Testis (tissue), 3 donors: Measurements from ENCODE around the gene CDH1. TPM values are rescaled to one million over a fixed set of nuclear protein-coding genes. Genes with fewer than 3 reads are reported as not detected.

Experiments
- DNase-seq: peaks from one replicate; pipeline ENCODE4 v3.0.0-alpha.2; 2019
- H3K27ac ChIP-seq, 2 donors: fragments of 200-600 bp; sonication (generic); one replicate each; pipeline ENCODE4 v1.5.1; 2019
- H3K27me3 ChIP-seq: fragments of 200-600 bp; sonication (generic); one replicate; pipeline ENCODE4 v1.5.1; 2019
- H3K36me3 ChIP-seq: fragments of 200-600 bp; sonication (generic); one replicate; pipeline ENCODE4 v1.5.1; 2017; ENCODE audit warnings: low read depth; ENCODE audit errors: missing control alignments
- H3K4me1 ChIP-seq: fragments of 200-600 bp; sonication (generic); one replicate; pipeline ENCODE4 v1.5.1; 2019
- H3K4me3 ChIP-seq, 2 donors: fragments of 200-600 bp; sonication (generic); one replicate each; pipeline ENCODE4 v1.5.1; 2017 to 2019
- H3K9me3 ChIP-seq: fragments of 200-600 bp; sonication (generic); one replicate; pipeline ENCODE4 v1.5.1; 2017
- CTCF ChIP-seq, 3 experiments: fragments of 450-650 bp in 2 of 3; fragments of 200-600 bp in 1 of 3; sonication (generic) in 1 of 3; IDR thresholded peaks; one replicate each; pipeline ENCODE4 v1.5.1; 2016 to 2019; ENCODE audit warnings: antibody characterized with exemption in 3 of 3, mild to moderate bottlenecking in 2 of 3, moderate library complexity in 1 of 3
- POLR2A ChIP-seq: fragments of 450-650 bp; IDR thresholded peaks from one replicate; pipeline ENCODE4 v1.6.1; 2017; ENCODE audit warnings: antibody characterized with exemption, mild to moderate bottlenecking, moderate library complexity
- WGBS, 2 donors: methylation state at CpG; one replicate each; pipeline ENCODE4 v1.1.5; 2018; 5-methylcytosine and 5-hydroxymethylcytosine counted together
- intact Hi-C: fragments of 100-400 bp; cut with DNase I; formaldehyde crosslinking; loops from one replicate; pipeline ENCODE4 v1.15.1; 2023; ENCODE audit warnings: low total_unique reads
- polyA plus RNA-seq: library from polyadenylated mRNA; stranded (reverse); fragments of 350-450 nt; fragmentation: Illumina TruSeq; extraction: RNeasy Lipid Tissue Mini Kit (QIAGEN cat#74804); gene quantifications from one replicate; pipeline ENCODE4 v1.2.3, GENCODE V29; 2014; ENCODE audit warnings: low read depth, low replicate concordance; ENCODE audit not compliant: insufficient read depth
- total RNA-seq, 2 donors: library from RNA; depleted of rRNA; stranded (reverse); fragments of >200 nt; gene quantifications; one replicate each; pipeline ENCODE4 v1.2.3, GENCODE V29; 2016

The CDH1 gene
- total and polyA plus RNA-seq, 3 donors from 2014 or later = 0.94 to 5.5 (median 2.1) TPM

DNA sequence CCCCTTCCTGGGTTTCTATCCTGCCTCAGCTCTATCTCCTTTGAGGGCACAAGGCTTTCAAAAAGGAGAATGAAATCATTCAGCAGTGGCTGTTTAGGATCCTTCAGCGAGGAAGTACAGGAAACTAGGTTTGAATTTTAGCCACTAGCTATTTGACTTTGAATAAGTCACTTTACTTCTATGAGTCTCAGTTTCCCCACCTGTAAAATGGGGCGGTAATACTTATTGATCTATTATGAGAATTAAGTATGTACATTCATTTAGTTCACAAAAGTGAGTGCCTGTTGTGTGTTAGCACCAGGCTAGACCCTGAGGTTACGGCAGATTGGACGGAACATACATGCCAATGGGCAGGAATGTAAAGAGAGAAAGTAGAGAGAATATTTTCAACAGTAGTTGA, 6.6 kb downstream of the CDH1 start:
- intact Hi-C loops = no loop called here
- Histone ChIP-seq H3K27ac (no peak overlapping the region), H3K4me1 (no peaks in the 10 kb centered on the region), H3K4me3 (no peak overlapping the region), H3K9me3 (no peaks in the 10 kb centered on the region), H3K27me3 (no peaks in the 10 kb centered on the region), H3K36me3 (no peaks in the 10 kb centered on the region)
- TF ChIP-seq POLR2A = no peak
- 97 to 98% methylated on average over 4 of the region's 4 CpGs for WGBS, 2 donors
- DNase-seq = no peak

DNA sequence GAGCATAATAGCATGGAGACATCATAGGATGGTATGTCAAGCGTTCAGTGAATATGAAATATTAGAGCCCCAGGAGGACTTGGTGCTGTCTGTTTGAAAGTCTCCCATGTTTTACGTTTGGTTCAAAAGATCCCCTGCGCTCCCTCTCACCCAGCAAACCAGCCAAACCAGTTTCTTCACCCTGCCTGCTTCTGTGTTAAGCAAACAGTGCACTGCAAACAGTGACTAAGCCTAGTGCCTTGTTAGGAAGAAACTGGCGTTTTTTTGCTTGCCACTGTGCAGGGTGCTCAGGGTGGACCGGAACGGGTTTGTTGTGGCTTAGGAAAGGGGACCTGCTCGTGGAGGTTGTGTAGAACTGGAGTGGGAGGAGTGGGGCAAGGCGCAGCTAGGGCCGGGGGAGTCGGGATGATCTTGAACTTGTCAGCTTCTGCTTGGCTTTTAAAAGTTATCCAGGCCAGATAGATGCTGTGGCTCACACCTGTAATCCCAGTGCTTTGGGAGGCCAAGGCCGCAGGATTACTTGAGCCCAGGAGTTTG, 7.7 kb downstream of the CDH1 start:
- Histone ChIP-seq H3K27me3 (no peaks in the 10 kb centered on the region), H3K27ac (no peak overlapping the region), H3K4me3 (no peak overlapping the region), H3K4me1 (no peaks in the 10 kb centered on the region), H3K36me3 (no peaks in the 10 kb centered on the region), H3K9me3 (no peaks in the 10 kb centered on the region)
- no peak for TF ChIP-seq POLR2A
- no peak for TF ChIP-seq CTCF (IDR thresholded peaks at IDR 0.05)
- WGBS, 2 donors = 80 to 81% methylated on average over 11 of the region's 11 CpGs
- intact Hi-C loops = no loop called here
- DNase-seq = no peak

- Histone ChIP-seq H3K4me3 (no peak overlapping the region), H3K27me3 (no peaks in the 10 kb centered on the region), H3K4me1 (no peaks in the 10 kb centered on the region), H3K27ac (no peak overlapping the region), H3K9me3 (no peaks in the 10 kb centered on the region), H3K36me3 (no peaks in the 10 kb centered on the region)
- intact Hi-C loops = no loop called here
- no peak for DNase-seq
- no peak for TF ChIP-seq CTCF (IDR thresholded peaks at IDR 0.05)
Measured at GRCh38 chr16:68746951-68747350, 9.9 kb downstream of the CDH1 start.

DNA sequence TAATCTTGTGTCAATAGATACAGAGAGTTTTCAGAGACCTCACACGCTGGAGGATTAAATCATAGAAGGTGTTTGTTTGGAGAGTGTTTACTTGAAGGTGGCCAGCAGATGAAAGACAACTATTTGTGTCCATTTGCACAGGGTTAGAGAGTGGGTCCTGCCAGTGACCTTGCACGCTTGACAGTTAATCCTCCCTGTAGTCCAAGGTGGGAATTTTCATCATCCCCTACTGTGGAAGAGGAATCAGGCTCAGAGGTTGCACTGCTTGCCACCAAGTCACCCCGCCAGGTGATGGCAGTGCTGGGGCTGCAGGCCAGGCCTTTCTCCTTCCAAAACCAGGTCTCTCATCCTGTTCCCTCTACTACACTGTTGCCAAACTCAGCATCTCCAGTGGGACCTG, 12.3 kb downstream of the CDH1 start:
- TF ChIP-seq CTCF (IDR thresholded peaks at IDR 0.05) = no peak
- TF ChIP-seq POLR2A = no peak
- H3K36me3 ChIP-seq = no peaks in the 10 kb centered on the region
- no peaks in the 10 kb centered on the region for H3K9me3 ChIP-seq
- no peaks in the 10 kb centered on the region for H3K4me1 ChIP-seq
- H3K27me3 ChIP-seq = no peaks in the 10 kb centered on the region
- H3K4me3 ChIP-seq = no peak overlapping the region
- 86 to 97% methylated on average over 3 of the region's 3 CpGs for WGBS, 2 donors
- DNase-seq = no peak
- intact Hi-C loops = no loop called here
- H3K27ac ChIP-seq = no peak overlapping the region

GRCh38 chr16:68750193-68750695, 13.2 kb downstream of the CDH1 start:
- TF ChIP-seq CTCF (IDR thresholded peaks at IDR 0.05) (no peak), POLR2A (no peak)
- Histone ChIP-seq H3K36me3 (no peaks in the 10 kb centered on the region), H3K4me3 (no peak overlapping the region), H3K27me3 (no peaks in the 10 kb centered on the region), H3K4me1 (no peaks in the 10 kb centered on the region), H3K27ac (no peak overlapping the region), H3K9me3 (no peaks in the 10 kb centered on the region)
- no peak for DNase-seq
- WGBS, 2 donors = 76 to 79% methylated on average over 8 of the region's 8 CpGs
- intact Hi-C loops = no loop called here
